Endothelial cell (in vitro differentiated cells): ENCODE measurements around the gene PAN2. TPM values are rescaled to one million over a fixed set of nuclear protein-coding genes. Genes with fewer than 3 reads are reported as not detected.
"Not testable (repeated sequence)": the region's sequence is repeated elsewhere in the genome, so short reads cannot be mapped to it uniquely, and the experiment has no call there.

Experiments
- DNase-seq: peaks from one replicate; pipeline ENCODE4 v3.0.0; 2021; ENCODE audit warnings: low spot score
- H3K27ac Mint-ChIP-seq: one replicate; pipeline ENCODE4 v1.8.0; 2021; ENCODE audit warnings: mixed read lengths, inconsistent platforms; ENCODE audit not compliant: unreplicated experiment
- H3K27me3 Mint-ChIP-seq: one replicate; pipeline ENCODE4 v1.8.0; 2021; ENCODE audit warnings: mild to moderate bottlenecking, moderate library complexity, mixed read lengths, inconsistent platforms; ENCODE audit not compliant: unreplicated experiment
- H3K36me3 Mint-ChIP-seq: one replicate; pipeline ENCODE4 v1.8.0; 2021; ENCODE audit warnings: mild to moderate bottlenecking, low read depth, mixed read lengths, inconsistent platforms; ENCODE audit not compliant: unreplicated experiment
- H3K4me1 Mint-ChIP-seq: one replicate; pipeline ENCODE4 v1.8.0; 2021; ENCODE audit warnings: mild to moderate bottlenecking, mixed read lengths, inconsistent platforms; ENCODE audit not compliant: unreplicated experiment
- H3K4me3 Mint-ChIP-seq: one replicate; pipeline ENCODE4 v1.8.0; 2021; ENCODE audit warnings: mild to moderate bottlenecking, mixed read lengths, inconsistent platforms; ENCODE audit not compliant: unreplicated experiment
- H3K9me3 Mint-ChIP-seq: one replicate; pipeline ENCODE4 v1.8.0; 2021; ENCODE audit warnings: mixed read lengths, inconsistent platforms; ENCODE audit not compliant: unreplicated experiment
- total RNA-seq: library from RNA; stranded (reverse); fragmentation: NEBNext Ultra II Directional; extraction: Animal tissue kit (Norgen Biotek cat#: 25700); gene quantifications from one replicate; pipeline ENCODE4 v1.2.1, GENCODE V29; 2021; ENCODE audit not compliant: unreplicated experiment
- TF ChIP-seq, protein P1 (sequence below): fragments of 200-600 bp; sonication (generic); IDR thresholded peaks from one replicate; pipeline ENCODE4 v1.5.0; 2021; ENCODE audit warnings: antibody characterized with exemption; ENCODE audit not compliant: unreplicated experiment

Gene PAN2
- total RNA-seq, 1 donor from 2014 or later, result 55.7 TPM

DNA sequence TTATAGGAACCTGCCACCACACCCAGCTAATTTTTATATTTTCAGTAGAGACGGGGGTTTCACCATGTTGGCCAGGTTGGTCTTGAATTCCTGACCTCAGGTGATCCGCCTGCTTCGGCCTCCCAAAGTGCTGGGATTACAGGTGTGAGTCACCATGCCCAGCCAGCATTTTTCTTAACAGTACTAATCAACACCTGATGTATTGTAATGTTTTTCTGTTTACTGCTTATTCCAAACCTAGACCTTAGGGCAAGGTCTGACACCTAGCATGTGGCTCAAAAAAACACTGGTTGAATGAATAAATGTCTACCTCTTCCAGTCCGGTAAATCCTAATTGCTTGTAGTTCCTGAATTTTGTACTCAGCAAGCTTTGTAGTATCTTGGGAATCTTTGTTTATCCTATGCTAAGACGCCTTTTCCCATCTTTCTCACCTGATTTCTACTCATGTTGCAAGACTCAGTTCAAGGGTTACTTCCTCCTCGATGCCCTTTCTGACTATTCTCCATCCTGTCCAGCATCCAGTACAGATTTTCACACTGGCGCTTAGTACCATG, 2.8 kb downstream of the PAN2 start:
- no peak for DNase-seq
- Mint-ChIP-seq H3K9me3 (no peaks in the 10 kb centered on the region), H3K27ac (no peak overlapping the region), H3K4me3 (no peak overlapping the region), H3K36me3 (no peaks in the 10 kb centered on the region), H3K27me3 (peaks cover 10% of the 10 kb centered on the region), H3K4me1 (peaks cover 13% of the 10 kb centered on the region)
- TF ChIP-seq, protein P1, sequence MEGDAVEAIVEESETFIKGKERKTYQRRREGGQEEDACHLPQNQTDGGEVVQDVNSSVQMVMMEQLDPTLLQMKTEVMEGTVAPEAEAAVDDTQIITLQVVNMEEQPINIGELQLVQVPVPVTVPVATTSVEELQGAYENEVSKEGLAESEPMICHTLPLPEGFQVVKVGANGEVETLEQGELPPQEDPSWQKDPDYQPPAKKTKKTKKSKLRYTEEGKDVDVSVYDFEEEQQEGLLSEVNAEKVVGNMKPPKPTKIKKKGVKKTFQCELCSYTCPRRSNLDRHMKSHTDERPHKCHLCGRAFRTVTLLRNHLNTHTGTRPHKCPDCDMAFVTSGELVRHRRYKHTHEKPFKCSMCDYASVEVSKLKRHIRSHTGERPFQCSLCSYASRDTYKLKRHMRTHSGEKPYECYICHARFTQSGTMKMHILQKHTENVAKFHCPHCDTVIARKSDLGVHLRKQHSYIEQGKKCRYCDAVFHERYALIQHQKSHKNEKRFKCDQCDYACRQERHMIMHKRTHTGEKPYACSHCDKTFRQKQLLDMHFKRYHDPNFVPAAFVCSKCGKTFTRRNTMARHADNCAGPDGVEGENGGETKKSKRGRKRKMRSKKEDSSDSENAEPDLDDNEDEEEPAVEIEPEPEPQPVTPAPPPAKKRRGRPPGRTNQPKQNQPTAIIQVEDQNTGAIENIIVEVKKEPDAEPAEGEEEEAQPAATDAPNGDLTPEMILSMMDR, result no peak

DNA sequence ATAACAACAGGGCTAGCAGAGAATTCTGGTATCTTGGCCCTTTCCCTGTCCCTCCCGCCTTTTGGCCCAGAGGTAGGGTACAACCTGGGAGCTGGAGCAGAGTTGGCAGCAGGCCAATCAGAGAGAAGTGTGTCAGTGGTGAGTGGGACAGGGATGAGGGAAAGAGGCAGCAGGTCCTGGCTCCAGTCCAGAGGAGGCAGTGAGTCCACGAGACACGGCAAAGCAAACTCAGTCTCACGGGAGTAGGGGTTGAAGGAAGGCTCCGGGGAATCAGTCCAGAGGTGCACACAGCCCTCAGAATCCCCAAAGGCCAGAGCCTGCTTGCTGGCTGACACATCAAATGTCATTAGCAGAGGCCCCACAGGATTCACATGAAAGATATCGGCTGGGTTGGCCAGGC, 7.3 kb downstream of the PAN2 start:
- no peak for DNase-seq
- Mint-ChIP-seq H3K27me3 (peaks cover 9% of the 10 kb centered on the region), H3K36me3 (peaks cover 24% of the 10 kb centered on the region), H3K4me1 (no peaks in the 10 kb centered on the region), H3K27ac (no peak overlapping the region), H3K9me3 (no peaks in the 10 kb centered on the region), H3K4me3 (no peak overlapping the region)
- TF ChIP-seq, protein P1, result no peak

DNA sequence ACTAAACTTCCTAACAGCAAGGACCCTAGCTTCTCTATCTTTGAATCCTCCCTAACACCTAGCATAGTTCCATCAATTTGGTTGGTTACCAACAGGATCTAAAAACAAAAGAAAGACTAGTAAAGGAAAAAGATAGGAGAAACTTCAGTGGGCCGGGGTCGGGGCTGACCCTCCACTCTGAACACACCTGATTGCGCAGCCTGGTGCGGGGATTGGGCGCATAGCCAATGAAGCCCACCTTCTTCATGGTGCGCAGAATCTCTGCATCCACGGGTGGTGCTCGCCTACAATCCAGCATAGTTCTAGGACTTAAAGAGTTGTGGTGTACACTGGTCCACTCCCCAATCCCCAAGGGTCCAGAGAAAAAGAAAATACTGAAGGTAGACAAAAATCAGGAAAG, 7.7 kb downstream of the PAN2 start:
- H3K4me1 Mint-ChIP-seq, result no peaks in the 10 kb centered on the region
- no peaks in the 10 kb centered on the region for H3K9me3 Mint-ChIP-seq
- TF ChIP-seq, protein P1, result no peak
- peaks cover 9% of the 10 kb centered on the region for H3K27me3 Mint-ChIP-seq
- DNase-seq, result no peak
- no peak overlapping the region for H3K27ac Mint-ChIP-seq
- no peak overlapping the region for H3K4me3 Mint-ChIP-seq
- H3K36me3 Mint-ChIP-seq, result peaks cover 24% of the 10 kb centered on the region

DNA sequence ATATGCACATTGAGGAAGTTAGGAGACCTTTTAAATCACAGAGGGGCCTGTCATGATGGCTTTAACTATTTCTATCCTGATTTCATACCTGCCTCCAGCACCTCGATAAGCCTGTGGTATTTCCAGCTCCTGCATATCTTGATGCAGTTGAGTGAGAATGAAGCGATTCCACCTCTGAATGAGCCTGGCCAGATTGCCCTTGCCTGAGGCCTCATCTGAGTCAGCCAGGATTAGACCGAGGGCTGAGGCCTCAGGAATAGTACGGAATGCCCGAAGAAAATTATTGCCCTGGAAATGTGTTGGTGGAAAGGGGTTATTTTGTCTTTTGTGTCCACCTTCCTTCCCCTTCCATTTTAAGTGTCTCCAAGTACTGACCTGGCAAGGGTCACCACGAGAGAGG, 9.6 kb downstream of the PAN2 start:
- Mint-ChIP-seq H3K27me3 (peaks cover 7% of the 10 kb centered on the region), H3K36me3 (peaks cover 24% of the 10 kb centered on the region)

DNA sequence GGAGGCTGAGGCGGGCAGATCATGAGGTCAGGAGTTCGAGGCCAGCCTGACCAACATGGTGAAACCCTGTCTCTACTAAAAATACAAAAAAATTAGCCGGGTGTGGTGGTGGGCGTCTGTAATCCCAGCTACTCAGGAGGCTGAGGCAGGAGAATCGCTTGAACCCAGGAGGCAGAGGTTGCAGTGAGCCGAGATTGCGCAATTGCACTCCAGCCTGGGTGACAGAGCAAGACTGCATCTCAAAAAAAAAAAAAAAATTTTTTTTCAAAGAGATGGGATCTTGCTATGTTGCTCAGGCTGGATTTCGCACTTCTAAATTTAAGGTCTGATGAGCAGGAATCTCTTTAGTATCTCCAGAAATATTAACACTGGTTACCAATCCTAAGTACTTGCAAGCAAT, 12.2 kb downstream of the PAN2 start:
- not testable (repeated sequence) for DNase-seq, H3K9me3 Mint-ChIP-seq

More for the DNA sequence above, 9.6 kb downstream of the PAN2 start:
- no peaks in the 10 kb centered on the region for H3K9me3 Mint-ChIP-seq
- no peak overlapping the region for H3K4me3 Mint-ChIP-seq
- no peak for DNase-seq
- H3K4me1 Mint-ChIP-seq, result no peaks in the 10 kb centered on the region
- TF ChIP-seq, protein P1, result no peak
- no peak overlapping the region for H3K27ac Mint-ChIP-seq

More for the DNA sequence above, 12.2 kb downstream of the PAN2 start:
- H3K36me3 Mint-ChIP-seq, result peaks cover 24% of the 10 kb centered on the region
- H3K27ac Mint-ChIP-seq, H3K4me3 Mint-ChIP-seq, H3K27me3 Mint-ChIP-seq, H3K4me1 Mint-ChIP-seq: not testable (repeated sequence)
